ENCODE data around the gene BCL2L13.
"Not testable (repeated sequence)": the region's sequence is repeated elsewhere in the genome, so short reads cannot be mapped to it uniquely, and the experiment has no call there.

BCL2L13 gene

DNA sequence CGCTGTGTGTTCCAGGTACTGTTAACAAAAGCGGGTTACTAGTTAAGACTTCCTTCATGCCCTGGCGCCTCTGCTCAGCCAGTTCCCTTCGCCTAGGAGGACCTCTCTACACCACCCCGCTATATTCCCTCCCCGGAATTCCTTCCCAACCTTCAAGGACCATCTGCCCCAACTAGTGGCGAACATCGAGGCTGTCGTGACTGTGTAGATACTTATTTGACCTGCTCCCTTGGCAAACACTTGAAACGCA lies 450 bp upstream of the BCL2L13 start:
- TF ChIP-seq TARDBP (IDR thresholded peaks at IDR 0.05) (no peak), L3MBTL2 (conservative IDR thresholded peaks at IDR 0.05) (peak; percentile 24; the same call in 1 of the 2 replicates)
- DNase-seq (ENCODE audit: extremely low spot score), result peak; percentile 67
- ChIA-PET POLR2A (no interaction called here), CTCF (no interaction called here)

- CTCF ChIA-PET, result interaction anchor here (1.3 kb wide), 1 partner anchor 468 kb away, joined by 4 read pairs; no protein-coding TSS in a partner anchor
- POLR2A ChIA-PET, result interaction anchor here (0.8 to 1.6 kb wide), 14 partner anchors 9 to 481 kb away, joined by 3 to 19 read pairs (median 4); no protein-coding TSS in a partner anchor
- TF ChIP-seq LEF1 (IDR thresholded peaks at IDR 0.05; ENCODE audit: borderline replicate concordance), result no peak
- TF ChIP-seq BHLHE40 (IDR thresholded peaks at IDR 0.05; ENCODE audit: borderline replicate concordance), result no peak
- TF ChIP-seq FOXM1 (IDR thresholded peaks at IDR 0.05; ENCODE audit: borderline replicate concordance), result no peak
- no peak for TF ChIP-seq CTBP1 (IDR thresholded peaks at IDR 0.05; ENCODE audit: borderline replicate concordance)
- no peak for TF ChIP-seq ZNF384 (IDR thresholded peaks at IDR 0.05)
- TF ChIP-seq NFRKB (IDR thresholded peaks at IDR 0.05), result no peak
- TF ChIP-seq PKNOX1 (IDR thresholded peaks at IDR 0.05), result no peak
- no peak for TF ChIP-seq ELF4 (IDR thresholded peaks at IDR 0.05)
- no peak for TF ChIP-seq FOXA1 (IDR thresholded peaks at IDR 0.05)
- TF ChIP-seq SUZ12 (IDR thresholded peaks at IDR 0.05), result no peak
- peak; percentile 55 for DNase-seq (ENCODE audit: extremely low spot score)
Measured at GRCh38 chr22:17639247-17639741, 737 bp downstream of the BCL2L13 start.

GRCh38 chr22:17641269-17641668 lies 2.7 kb downstream of the BCL2L13 start:
- DNase-seq (ENCODE audit: extremely low spot score), result no peak
- ChIA-PET POLR2A (no interaction called here), CTCF (no interaction called here)
- no peak for TF ChIP-seq L3MBTL2 (conservative IDR thresholded peaks at IDR 0.05)
- TF ChIP-seq FOXK2 (IDR thresholded peaks at IDR 0.05), result no peak
- no peak for TF ChIP-seq PKNOX1 (IDR thresholded peaks at IDR 0.05)
- TF ChIP-seq TARDBP (IDR thresholded peaks at IDR 0.05), result no peak
- TF ChIP-seq ZNF384 (IDR thresholded peaks at IDR 0.05), result no peak
- TF ChIP-seq BHLHE40 (IDR thresholded peaks at IDR 0.05; ENCODE audit: borderline replicate concordance), result no peak
- no peak for TF ChIP-seq NFRKB (IDR thresholded peaks at IDR 0.05)
- TF ChIP-seq FOXA1 (IDR thresholded peaks at IDR 0.05), result no peak
- TF ChIP-seq FOXM1 (IDR thresholded peaks at IDR 0.05; ENCODE audit: borderline replicate concordance), result no peak

- POLR2A ChIA-PET, result not testable (repeated sequence)
Measured at GRCh38 chr22:17642357-17642756, 3.8 kb downstream of the BCL2L13 start.

DNA sequence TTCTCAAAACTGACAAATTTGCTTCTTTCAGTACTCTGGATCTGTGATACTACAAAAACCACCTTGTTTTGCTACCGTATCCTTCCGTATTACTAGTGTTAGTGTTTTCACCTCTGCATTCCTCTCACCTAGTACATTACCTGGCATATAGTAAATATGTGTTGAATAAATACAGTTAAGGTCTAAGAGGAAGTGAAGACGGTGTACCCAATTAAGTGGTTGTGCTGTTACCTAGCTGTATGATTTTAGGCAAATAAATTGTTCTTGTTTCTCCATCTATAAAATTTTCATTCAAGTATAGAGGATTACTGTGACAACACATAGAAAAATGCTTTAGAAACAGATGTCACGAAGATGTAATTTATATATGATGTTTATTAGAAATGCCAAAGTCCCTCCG lies 8.9 kb downstream of the BCL2L13 start:
- ChIA-PET CTCF (no interaction called here), POLR2A (interaction anchor here (3.2 kb wide), 1 partner anchor 8 kb away, joined by 19 read pairs; the partner anchor contains the start of gene BCL2L13)
- TF ChIP-seq ELF4 (IDR thresholded peaks at IDR 0.05) (no peak), BHLHE40 (IDR thresholded peaks at IDR 0.05; ENCODE audit: borderline replicate concordance) (no peak), CTBP1 (IDR thresholded peaks at IDR 0.05; ENCODE audit: borderline replicate concordance) (no peak), FOXK2 (IDR thresholded peaks at IDR 0.05) (no peak), LEF1 (IDR thresholded peaks at IDR 0.05; ENCODE audit: borderline replicate concordance) (no peak), ZNF384 (IDR thresholded peaks at IDR 0.05) (no peak), ARNT (IDR thresholded peaks at IDR 0.05) (no peak)
- no peak for DNase-seq (ENCODE audit: extremely low spot score)

More at GRCh38 chr22:17642357-17642756, 3.8 kb downstream of the BCL2L13 start:
- not testable (repeated sequence) for DNase-seq (ENCODE audit: extremely low spot score)
- CTCF ChIA-PET, result interaction anchor here (0.7 kb wide), 1 partner anchor 150 kb away, joined by 6 read pairs; no protein-coding TSS in a partner anchor

- no peak for DNase-seq (ENCODE audit: extremely low spot score)
- TF ChIP-seq L3MBTL2 (conservative IDR thresholded peaks at IDR 0.05) (no peak), SP1 (IDR thresholded peaks at IDR 0.05) (no peak), CTBP1 (IDR thresholded peaks at IDR 0.05; ENCODE audit: borderline replicate concordance) (no peak), PKNOX1 (IDR thresholded peaks at IDR 0.05) (no peak), ZNF384 (IDR thresholded peaks at IDR 0.05) (no peak), HDGF (IDR thresholded peaks at IDR 0.05; ENCODE audit: borderline replicate concordance) (no peak), SUZ12 (IDR thresholded peaks at IDR 0.05) (no peak), FOXK2 (IDR thresholded peaks at IDR 0.05) (no peak), FOXM1 (IDR thresholded peaks at IDR 0.05; ENCODE audit: borderline replicate concordance) (no peak), FOXA1 (IDR thresholded peaks at IDR 0.05) (no peak), ELF4 (IDR thresholded peaks at IDR 0.05) (no peak), LEF1 (IDR thresholded peaks at IDR 0.05; ENCODE audit: borderline replicate concordance) (no peak), BHLHE40 (IDR thresholded peaks at IDR 0.05; ENCODE audit: borderline replicate concordance) (no peak), NFRKB (IDR thresholded peaks at IDR 0.05) (no peak), ARNT (IDR thresholded peaks at IDR 0.05) (no peak), TARDBP (IDR thresholded peaks at IDR 0.05) (no peak)
- CTCF ChIA-PET, result no interaction called here
- POLR2A ChIA-PET, result interaction anchor here (3.2 kb wide), 1 partner anchor 9 kb away, joined by 19 read pairs; the partner anchor contains the start of gene BCL2L13
Measured at GRCh38 chr22:17647991-17648390, 9.4 kb downstream of the BCL2L13 start.

DNA sequence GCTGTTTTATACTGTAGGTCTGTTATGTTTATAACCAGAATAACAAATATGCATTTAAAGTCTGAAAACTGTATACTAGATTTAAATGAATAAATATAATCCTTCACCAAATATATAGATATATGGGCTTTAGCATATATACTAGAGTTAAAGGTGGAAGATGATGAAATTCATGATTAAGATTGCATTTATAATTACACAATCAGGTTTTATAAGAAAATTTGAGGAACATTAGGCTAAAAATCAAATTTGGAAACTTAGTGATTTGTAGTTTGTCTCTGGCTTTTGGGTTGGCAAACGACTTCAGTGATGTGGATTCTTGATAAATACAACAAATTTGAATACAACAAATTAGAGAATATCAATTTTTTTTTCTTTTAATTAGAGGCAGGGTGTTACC lies 10.0 kb downstream of the BCL2L13 start:
- no peak for DNase-seq (ENCODE audit: extremely low spot score)
- ChIA-PET POLR2A (interaction anchor here (3.2 kb wide), 1 partner anchor 9 kb away, joined by 19 read pairs; the partner anchor contains the start of gene BCL2L13), CTCF (no interaction called here)
- TF ChIP-seq BHLHE40 (IDR thresholded peaks at IDR 0.05; ENCODE audit: borderline replicate concordance) (no peak), NFRKB (IDR thresholded peaks at IDR 0.05) (no peak), FOXA1 (IDR thresholded peaks at IDR 0.05) (no peak), ARNT (IDR thresholded peaks at IDR 0.05) (no peak), LEF1 (IDR thresholded peaks at IDR 0.05; ENCODE audit: borderline replicate concordance) (no peak), FOXK2 (IDR thresholded peaks at IDR 0.05) (no peak), SUZ12 (IDR thresholded peaks at IDR 0.05) (no peak), CTBP1 (IDR thresholded peaks at IDR 0.05; ENCODE audit: borderline replicate concordance) (no peak), SP1 (IDR thresholded peaks at IDR 0.05) (no peak), HDGF (IDR thresholded peaks at IDR 0.05; ENCODE audit: borderline replicate concordance) (no peak), ELF4 (IDR thresholded peaks at IDR 0.05) (no peak), PKNOX1 (IDR thresholded peaks at IDR 0.05) (no peak), TARDBP (IDR thresholded peaks at IDR 0.05) (no peak), L3MBTL2 (conservative IDR thresholded peaks at IDR 0.05) (no peak), ZNF384 (IDR thresholded peaks at IDR 0.05) (no peak), FOXM1 (IDR thresholded peaks at IDR 0.05; ENCODE audit: borderline replicate concordance) (no peak)

Measured in HEK293T (cell line).